Ecto neural progenitor cell (in vitro differentiated cells): Measurements from ENCODE around the gene PITPNM3.
A peak's percentile ranks its signal among the peaks of the same experiment; 100 is the strongest.
"Not testable (repeated sequence)": the region's sequence is repeated elsewhere in the genome, so short reads cannot be mapped to it uniquely, and the experiment has no call there.

Experiments used
- DNase-seq: peaks from one replicate; pipeline ENCODE4 v3.0.0-alpha.2; 2018; ENCODE audit warnings: low spot score

PITPNM3 gene

DNA sequence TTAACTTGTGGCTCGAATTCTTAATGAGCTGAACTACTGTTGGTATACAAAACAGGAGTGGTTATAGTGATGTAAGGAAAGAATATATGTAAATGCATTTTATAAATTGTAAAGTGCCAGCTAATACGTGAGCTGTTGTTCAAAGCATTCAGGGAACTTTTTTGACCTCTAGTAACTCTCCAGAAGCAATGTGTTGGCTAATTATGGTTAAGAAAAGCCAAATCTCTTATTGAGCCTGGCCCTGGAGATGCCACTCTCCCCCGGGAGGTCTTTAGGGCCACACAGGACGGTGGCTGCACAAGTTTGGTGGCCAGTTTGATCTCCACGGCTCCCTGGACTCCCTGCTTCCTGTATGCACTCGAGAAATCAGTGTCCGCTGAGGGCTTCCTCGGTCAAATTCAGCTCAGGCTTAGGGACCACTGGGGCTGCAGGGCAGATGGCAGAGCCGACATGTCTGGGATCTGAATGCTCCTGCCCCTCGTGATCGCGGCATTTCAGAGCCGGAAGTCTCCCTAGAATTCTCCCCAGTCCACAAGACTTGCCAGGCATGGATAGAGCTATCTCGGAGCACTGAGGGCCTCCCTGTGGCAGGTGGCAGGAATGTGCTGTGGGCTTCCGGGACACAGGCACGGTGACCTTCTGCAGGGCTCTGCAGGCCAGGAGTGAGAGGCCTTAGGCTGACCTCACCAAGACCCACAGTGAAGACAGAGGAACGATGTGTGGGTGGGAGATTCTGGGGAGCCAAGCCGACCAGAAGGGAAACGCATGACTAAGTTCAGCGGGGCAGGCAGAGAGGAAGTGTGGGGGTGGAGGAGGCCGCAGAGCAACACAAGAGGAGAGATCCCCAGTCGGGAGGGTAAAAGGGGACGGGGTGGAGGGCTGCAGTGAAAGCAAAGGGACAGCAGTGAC is 18.6 kb upstream of the PITPNM3 start:
- DNase-seq: peak; percentile 65

GRCh38 chr17:6573982-6574686 is 17.8 kb upstream of the PITPNM3 start:
- DNase-seq: no peak

- not testable (repeated sequence) for DNase-seq
Observed at GRCh38 chr17:6573495-6573894, 17.1 kb upstream of the PITPNM3 start.

DNA sequence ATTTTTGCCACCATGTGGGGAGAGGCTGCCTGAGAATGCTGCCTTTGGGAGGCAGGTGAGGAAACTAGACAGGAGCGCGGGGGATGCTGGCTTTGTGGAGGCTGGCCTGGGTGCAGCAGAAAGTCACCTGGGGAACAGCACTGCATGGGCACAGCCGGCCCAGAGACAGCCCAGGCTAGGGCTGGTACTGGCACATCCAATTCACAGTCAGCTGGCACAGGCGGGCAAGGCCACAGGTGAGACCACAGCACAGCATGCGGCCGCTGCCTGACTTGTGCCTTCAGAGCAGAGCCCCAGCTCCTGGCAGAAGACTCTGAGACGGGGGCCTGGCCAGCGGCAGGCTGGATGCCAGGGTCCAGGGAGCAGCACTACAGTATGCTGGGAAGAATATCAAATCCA is 16.6 kb upstream of the PITPNM3 start:
- no peak for DNase-seq

GRCh38 chr17:6571452-6571781 is 15.1 kb upstream of the PITPNM3 start:
- no peak for DNase-seq

GRCh38 chr17:6570731-6571451 is 14.5 kb upstream of the PITPNM3 start:
- peak; percentile 70 for DNase-seq

DNA sequence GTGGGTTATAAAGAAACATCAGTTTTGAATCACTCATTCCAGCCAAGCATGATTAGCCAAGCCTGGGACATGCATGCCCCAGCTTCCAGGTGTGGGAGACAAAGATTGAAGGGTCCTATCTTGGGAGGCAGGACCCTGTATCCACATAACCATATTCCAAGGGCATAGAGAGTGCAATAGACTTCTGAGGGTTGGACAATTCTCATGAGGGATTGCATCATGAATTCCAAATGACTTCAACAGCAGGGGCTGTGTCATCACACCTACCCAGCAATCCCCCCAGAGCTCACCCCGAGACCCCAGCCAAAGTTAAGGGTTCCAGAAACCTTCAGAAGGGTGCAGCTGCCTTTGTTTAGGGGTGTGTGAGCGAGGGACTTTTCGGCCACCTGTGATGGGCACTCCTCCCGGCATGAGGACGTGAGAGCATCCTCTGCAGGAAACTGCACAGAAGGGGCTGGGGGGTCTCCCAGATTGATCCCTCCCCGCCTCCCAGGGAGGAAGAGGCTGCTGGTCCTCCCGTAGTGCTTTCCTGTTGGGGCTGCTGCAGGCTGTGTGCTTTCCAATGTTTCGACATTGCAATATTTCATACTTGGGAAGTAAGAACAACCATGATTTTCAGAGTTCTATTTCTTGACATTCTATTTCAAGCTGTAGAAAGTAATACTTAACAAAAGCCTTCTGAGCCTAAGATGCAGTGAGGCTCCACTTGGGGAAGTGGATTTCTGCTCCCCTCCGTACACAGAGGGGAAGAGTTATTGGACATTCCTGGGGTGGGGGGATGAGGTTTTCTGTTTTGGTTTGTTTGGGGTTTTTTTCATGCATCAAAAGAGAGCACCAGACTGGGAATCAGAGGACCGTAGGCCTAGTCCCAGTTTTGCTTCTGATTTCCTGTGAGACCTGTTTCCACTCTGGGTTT is 13.3 kb upstream of the PITPNM3 start:
- no peak for DNase-seq

GRCh38 chr17:6568184-6568758 is 11.9 kb upstream of the PITPNM3 start:
- DNase-seq: peak; percentile 46

GRCh38 chr17:6567528-6568183 is 11.3 kb upstream of the PITPNM3 start:
- DNase-seq: peak; percentile 51

DNA sequence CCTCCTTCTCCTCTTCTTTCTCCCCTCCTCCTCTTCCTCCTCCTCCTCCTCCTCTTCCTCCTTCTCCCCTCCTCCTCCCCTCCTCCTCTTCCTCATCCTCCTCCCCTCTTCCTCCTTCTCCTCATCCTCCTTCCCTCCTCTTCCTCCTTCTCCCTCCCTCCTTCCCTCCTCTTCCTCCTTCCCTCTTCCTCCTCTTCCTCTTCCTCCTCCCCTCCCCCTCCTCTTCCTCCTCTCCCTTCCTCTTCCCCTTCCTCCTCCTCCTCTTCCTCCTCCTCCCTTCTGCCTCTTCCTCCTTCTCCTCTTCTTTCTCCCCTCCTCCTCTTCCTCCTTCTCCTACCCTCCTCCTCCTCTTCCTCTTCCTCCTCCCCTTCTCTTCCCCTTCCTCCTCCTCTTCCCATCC is 5.1 kb upstream of the PITPNM3 start:
- no peak for DNase-seq

DNA sequence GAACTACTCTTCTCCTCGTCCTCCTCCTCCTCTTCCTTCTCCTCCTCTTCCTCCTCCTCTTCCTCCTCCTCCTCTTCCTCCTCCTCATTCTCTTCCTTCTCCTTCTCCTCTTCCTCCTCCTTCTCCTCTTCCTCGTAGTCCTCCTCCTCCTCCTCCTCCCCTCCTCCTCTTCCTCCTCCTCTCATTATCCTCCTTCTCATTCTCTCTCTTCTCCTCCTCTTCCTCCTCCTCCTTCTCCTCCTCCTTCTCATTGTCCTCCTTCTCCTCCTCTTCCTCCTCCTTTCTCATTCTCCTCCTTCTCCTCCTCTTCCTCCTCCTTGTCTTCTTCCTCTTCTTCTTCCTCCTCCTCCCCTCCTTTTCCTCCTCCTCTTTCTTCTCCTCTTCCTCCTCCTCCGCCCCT is 4.1 kb upstream of the PITPNM3 start:
- no peak for DNase-seq

- no peak for DNase-seq
Observed at GRCh38 chr17:6559753-6560215, 3.4 kb upstream of the PITPNM3 start.

DNA sequence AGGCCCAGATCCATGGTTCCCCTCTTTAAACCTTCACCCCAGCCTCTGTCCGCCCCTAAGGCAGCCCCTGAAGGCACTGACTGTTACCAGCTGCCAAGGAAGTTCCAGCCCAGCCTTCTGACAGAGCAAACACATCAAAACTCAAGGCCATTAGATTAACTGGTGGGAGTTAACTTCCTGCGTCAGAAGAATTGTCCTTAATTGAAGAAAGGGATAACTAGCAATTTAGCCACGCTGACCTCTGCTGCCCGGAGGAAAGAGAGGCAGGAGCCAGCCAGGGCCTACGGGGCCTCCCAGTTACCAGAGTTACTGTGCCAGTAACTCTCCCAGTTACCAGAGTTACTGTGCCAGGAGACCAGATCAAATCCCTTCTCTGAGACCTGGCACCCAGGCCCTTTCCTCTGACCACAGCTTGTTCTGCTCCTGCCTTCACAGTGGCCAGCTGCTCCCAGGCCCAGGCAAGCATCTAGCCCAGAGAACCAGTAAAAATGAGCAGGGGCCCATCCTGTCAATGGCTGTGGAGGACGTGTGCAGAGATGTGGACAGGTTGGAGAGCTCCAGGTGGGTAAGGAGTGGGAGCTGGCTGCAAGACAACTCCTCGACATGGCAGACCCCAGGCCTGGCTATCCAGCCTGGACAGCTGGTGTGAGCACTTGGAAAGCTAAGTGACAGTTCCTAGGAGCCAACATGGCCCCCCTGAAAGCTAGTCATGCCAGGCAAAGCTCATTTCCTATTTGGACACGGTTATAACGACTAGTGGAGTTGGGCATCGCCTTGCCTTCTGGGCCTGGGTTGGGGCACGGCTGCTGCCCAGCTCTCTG is 2.8 kb upstream of the PITPNM3 start:
- no peak for DNase-seq

GRCh38 chr17:6558276-6558675 is 1.9 kb upstream of the PITPNM3 start:
- DNase-seq: no peak

- DNase-seq: no peak
Observed at GRCh38 chr17:6557040-6557438, 684 bp upstream of the PITPNM3 start.

DNA sequence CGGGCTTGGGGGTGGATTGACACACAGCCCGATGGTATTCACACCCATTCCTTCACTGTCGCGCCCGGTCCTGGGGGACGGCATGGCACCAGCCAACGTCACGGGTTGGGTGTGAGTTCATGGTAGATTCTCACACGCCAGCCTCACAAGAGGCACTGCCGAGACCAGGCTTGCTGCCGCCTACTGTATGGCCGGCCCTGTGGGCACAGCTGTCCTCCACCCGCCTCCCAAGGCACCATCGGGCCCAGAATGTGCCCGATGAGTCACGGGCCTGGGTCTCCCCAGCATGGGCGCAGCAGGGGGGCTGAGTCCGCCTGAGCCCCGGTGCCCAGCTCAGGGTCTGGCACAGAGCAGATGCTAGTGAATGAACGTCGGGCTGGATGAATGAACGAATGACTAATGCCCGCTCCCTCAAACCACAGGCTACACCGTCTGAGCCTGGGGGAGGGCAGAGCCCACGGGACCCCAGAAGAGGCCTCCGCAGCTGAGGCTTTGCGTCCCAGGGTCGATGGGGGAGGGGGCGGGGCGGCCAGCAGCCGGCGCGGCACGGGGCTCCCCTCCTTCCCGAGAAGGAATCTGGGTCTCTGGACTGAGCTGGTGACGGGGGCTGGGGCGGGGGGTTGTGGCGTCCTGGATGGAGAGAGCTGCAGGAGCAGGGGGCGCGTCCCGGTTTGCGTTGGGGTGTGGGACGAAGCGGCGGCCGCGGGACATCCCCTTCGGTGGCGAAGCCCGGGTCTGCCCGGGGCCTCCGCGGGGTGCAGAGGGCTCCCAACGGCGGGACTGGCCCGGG is 829 bp downstream of the PITPNM3 start:
- DNase-seq: peak; percentile 76

DNA sequence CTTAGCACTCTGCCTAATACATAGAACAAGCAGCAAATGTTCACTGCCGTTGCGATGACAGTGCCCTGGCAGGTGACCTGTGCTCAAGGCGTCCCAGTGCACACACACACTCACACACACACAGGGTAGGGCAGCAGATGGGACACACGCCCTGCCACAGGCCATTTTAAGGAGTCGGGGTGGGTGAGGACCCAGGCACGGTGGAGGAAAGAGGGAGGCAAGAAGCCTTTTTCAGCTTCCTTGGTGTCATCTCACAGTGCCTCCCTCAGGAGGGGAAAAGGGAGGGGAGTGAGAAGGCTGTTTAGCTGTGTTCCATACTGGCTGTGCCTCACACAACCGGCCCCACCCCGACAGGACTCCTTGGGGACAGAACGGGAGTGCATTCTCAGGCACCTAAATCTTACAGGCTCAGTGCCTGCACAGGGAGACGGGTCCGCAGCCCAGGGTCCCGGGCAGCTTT is 1.5 kb downstream of the PITPNM3 start:
- no peak for DNase-seq

DNA sequence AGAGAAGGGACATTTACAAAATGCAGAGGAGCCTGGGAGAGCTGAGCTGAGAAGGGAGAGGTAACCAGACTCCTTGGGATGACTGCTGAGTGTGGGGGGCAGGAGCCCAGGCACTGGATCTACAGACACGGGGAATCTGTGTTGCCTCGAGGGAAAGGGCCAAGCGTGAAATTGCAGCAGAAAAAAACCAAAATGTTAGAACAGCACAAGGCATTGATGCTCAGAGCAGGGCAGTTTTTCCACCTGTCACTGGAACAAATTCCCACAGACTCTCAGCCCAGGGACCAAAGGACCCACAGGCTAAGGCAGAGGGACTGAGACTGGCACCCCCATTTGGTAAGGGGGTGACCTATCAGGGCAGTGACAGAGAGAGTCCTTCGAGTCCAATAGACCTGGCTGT is 2.0 kb downstream of the PITPNM3 start:
- DNase-seq: peak; percentile 56
